ENCODE measurements around the gene KCNQ1.

- TF ChIP-seq GATA2 (IDR thresholded peaks at IDR 0.05; ENCODE audit: low read depth, low read length) (no peak), GATA3 (IDR thresholded peaks at IDR 0.05; ENCODE audit: low read depth, low read length) (no peak)
Measured at GRCh38 chr11:2775626-2776350, 331.0 kb downstream of the KCNQ1 start.
